GM12892 (cell line): ENCODE data around the gene TP53RK. TPM values are rescaled to one million over a fixed set of nuclear protein-coding genes. Genes with fewer than 3 reads are reported as not detected.
A peak's percentile ranks its signal among the peaks of the same experiment; 100 is the strongest.

Source experiments
- DNase-seq: peaks from one replicate; pipeline ENCODE4 v3.0.0; 2011; ENCODE audit not compliant: insufficient read length
- FAIRE-seq: peaks from 2 replicates; lab custom pipeline; 2011; peaks lifted over from hg19 to GRCh38; lab: Jason Lieb, UNC
- POLR2A ChIP-seq: IDR thresholded peaks from 2 replicates; pipeline ENCODE4 v1.6.1; 2011; ENCODE audit warnings: low read depth, low read length, control low read depth
- POLR2AphosphoS5 ChIP-seq: IDR thresholded peaks from 2 replicates; pipeline ENCODE4 v1.6.1; 2011; ENCODE audit warnings: low read depth, low read length, control low read depth
- TAF1 ChIP-seq: IDR thresholded peaks from 2 replicates; pipeline ENCODE4 v1.6.1; 2011; ENCODE audit warnings: low read depth, mild to moderate bottlenecking, control low read depth, low read length, borderline replicate concordance
- polyA plus RNA-seq: library from polyadenylated mRNA; unstranded; fragments of >200 nt; gene quantifications from one replicate; pipeline ENCODE4 v1.2.1, GENCODE V29; 2012; ENCODE audit warnings: missing spikeins, inconsistent platforms; ENCODE audit not compliant: missing spikeins

Gene TP53RK
- 13.5 TPM for polyA plus RNA-seq

DNA sequence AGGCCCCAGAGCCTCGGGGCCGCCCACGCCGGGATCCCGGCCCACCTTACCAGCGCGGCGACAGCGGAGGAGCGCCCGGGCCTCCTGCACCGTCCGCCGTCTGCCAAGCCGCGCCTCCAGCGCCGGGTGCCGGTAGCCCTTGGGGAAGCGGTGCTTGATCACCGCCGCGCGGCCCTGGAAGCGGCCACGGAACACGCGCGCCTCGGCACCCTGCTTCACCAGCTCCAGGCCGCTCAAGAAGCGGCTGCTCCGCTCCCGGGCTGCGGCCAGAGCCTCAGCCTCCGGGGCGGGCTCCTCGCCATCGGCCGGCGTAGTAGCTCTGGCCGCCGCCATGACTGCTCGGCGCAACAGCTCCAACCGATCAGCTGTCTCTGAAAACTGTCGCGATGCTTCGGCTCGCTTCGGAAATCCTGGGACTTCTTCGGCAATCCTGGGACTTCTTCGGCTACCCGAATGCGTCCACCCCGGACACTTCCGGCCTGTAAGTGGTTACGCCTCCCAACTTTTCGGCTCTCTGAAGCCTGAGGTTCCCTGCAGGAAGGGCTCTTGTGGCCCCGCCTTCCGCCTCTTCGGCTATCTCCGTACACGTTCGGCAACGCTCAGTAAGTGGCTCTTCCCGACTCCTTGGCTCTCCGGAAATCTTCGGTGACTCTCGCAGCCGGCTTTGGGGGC, at the start of gene TP53RK:
Gene TP53RK, minus strand, starts transcription at position 363 of the 672 bp plus-strand sequence. Its CDS starts 30 bp downstream, at position 333.
- FAIRE-seq (peak; percentile 88), DNase-seq (peak; percentile 79)
- TF ChIP-seq TAF1, result peak; percentile 82
- TF ChIP-seq POLR2AphosphoS5, result peak; percentile 42
- peak; percentile 84; the same call in 1 of the 2 replicates for TF ChIP-seq POLR2A

DNA sequence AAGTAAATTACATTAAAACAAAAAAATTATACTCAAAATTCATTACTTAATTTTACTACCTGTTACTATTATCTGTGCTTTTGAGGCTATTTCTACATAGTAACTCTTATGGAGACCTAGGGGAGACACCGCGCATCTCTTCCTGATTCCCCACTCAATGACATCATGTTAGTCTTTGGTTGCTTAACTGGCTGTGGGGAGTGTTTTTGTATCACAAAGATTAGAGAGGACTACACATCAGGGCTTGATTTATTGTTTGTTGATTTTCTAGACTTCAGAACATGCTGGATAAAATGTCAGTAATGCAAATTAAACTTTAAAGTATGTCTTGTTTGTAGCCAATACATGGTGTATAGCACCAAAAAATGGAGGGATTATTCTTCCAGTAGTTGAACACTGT, 46.2 kb upstream of the TP53RK start:
- FAIRE-seq (no peak), DNase-seq (no peak)
- no peak for TF ChIP-seq TAF1
- TF ChIP-seq POLR2AphosphoS5, result no peak
- TF ChIP-seq POLR2A, result no peak

DNA sequence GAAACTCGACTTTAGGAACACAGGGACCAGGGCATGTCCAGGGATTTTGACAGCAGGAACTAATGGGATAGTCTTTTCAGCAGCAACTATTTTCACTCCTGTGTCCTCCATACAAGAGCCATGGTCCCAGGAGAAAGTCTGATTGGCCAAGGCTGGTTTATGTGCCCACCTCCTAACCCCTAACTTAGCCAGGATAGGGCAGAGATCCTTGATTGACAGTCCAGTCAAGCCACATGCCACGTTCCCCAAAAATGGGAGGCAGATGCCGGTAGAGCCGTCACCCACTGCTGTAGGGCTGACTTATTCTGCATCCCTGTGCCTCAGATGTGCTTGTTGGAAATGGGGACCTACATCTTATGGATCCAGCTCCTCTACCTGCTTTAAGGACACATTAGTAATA, 42.5 kb upstream of the TP53RK start:
- DNase-seq, result no peak
- FAIRE-seq, result no peak
- TF ChIP-seq POLR2A (no peak), TAF1 (no peak)

DNA sequence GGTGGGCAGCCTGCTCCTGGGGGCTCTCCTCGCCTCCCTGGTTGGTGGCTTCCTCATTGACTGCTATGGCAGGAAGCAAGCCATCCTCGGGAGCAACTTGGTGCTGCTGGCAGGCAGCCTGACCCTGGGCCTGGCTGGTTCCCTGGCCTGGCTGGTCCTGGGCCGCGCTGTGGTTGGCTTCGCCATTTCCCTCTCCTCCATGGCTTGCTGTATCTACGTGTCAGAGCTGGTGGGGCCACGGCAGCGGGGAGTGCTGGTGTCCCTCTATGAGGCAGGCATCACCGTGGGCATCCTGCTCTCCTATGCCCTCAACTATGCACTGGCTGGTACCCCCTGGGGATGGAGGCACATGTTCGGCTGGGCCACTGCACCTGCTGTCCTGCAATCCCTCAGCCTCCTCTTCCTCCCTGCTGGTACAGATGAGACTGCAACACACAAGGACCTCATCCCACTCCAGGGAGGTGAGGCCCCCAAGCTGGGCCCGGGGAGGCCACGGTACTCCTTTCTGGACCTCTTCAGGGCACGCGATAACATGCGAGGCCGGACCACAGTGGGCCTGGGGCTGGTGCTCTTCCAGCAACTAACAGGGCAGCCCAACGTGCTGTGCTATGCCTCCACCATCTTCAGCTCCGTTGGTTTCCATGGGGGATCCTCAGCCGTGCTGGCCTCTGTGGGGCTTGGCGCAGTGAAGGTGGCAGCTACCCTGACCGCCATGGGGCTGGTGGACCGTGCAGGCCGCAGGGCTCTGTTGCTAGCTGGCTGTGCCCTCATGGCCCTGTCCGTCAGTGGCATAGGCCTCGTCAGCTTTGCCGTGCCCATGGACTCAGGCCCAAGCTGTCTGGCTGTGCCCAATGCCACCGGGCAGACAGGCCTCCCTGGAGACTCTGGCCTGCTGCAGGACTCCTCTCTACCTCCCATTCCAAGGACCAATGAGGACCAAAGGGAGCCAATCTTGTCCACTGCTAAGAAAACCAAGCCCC, 36.2 kb upstream of the TP53RK start:
- DNase-seq, result no peak
- TF ChIP-seq POLR2AphosphoS5, result no peak
- TF ChIP-seq TAF1, result no peak
- no peak for TF ChIP-seq POLR2A
- FAIRE-seq, result no peak

DNA sequence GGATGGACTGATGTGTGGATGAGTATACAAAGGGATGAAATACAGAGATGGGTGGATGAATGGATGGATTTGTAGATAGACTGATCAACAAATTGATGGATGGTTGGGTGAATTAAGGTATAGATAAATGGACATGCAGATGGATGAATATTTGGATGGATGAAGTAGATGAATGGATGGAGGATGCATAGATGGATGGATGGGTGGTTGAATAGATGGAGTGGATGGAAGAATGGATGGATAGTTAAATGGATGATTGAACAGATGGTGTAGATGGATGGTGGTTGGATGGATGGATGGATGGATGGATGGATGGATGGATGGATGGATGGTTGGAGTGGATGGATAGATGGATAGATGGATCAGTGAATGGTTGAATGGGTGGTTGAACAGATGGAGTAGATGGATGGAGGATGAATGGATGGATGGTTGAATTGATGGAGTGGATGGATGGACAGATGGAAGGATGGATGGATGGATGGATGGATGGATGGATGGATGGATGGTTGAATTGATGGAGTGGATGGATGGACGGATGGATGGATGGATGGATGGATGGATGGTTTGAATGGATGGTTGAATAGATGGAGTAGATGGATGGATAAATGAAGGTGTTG, 35.2 kb upstream of the TP53RK start:
- no peak for FAIRE-seq
- TF ChIP-seq POLR2A, result no peak
- TF ChIP-seq POLR2AphosphoS5, result no peak
- TF ChIP-seq TAF1, result no peak
- DNase-seq, result no peak

DNA sequence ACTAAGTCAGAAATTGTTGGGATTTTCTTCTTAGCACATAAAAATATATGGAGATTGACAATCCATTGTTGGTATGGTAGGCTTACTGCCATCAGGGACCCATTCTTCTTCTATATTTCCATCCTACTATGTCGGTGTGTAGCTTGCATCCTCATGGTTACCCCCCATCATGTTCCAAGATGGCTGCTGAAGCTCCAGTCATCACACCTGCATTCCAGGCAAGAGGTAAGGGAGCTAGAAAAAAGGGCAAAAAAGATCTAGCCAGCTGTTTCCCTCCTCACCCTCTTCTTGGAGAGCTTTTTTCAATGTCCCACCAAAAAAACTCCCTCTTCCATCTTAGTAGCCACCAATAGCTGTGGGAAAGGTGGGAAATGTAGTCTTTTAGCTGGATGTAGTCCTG, 33.8 kb upstream of the TP53RK start:
- TF ChIP-seq TAF1, result no peak
- TF ChIP-seq POLR2AphosphoS5, result no peak
- no peak for TF ChIP-seq POLR2A
- FAIRE-seq (no peak), DNase-seq (no peak)

DNA sequence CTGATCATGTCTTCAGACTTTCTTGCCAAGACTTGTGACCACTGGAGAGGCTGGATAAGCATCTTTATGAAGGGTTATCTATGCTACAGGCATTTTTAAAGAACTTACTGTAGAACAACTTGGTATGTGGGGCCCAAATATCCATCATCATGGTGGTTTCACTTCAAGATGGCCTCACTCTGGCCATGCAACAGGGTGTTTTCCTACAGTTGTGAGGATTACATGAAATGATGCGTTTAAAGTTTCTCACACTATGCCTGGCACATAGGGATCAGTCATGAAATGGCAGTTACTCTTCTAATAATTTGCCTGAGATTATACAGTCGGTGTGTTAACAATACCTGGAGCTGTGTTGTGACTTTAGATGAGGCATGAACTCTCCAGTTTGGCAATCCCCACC, 33.2 kb upstream of the TP53RK start:
- TF ChIP-seq TAF1 (no peak), POLR2AphosphoS5 (no peak), POLR2A (no peak)
- DNase-seq (no peak), FAIRE-seq (no peak)

DNA sequence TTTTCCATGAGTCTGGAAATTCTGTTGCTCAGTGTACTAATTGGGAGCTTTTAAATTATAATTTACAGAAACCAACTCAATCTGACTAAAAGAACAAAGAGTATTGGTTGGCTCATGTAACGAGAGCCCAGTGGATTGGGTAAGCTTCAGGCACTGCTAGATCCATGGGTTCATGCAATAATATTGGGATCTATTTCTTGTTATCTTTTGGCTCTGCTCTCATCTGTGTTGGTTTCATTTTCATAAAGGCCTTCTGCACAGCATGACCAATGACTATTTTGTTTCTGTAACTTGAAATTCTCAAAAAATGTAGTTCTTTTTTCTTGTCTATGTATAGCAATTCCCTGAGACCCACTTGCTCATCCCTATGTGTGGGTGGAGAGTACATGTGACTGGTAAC, 32.2 kb upstream of the TP53RK start:
- DNase-seq (no peak), FAIRE-seq (no peak)
- TF ChIP-seq TAF1, result no peak
- TF ChIP-seq POLR2A, result no peak
- TF ChIP-seq POLR2AphosphoS5, result no peak

DNA sequence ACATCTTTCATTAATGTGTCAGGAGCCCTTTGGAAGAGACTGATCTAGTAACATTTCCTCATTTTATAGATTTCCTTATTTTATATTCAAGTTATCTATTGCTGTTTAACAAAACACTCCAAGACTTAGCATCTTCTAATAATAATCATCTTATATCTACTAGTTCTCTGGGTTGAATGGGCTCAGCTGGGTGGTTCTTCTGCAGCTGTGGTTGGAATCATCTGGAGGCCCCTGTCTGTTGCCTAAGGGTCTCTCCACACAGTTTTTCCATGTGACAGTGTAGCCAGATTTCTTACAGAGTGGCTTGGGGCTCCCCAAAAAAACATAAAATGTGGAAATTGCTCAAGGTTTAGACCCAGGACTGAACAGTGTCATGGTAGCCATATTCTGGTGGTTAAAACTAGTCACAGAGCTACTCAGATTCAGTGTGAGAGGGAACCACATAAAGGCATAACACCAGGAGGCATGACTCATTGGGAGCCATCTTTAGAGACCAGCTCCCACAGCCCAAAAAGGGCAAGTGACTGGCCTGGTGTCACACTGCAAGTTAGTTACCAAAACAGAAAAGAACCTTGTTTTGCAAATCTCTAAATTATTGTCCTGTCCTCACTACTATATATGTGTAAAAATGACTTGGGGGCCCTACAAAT, 31.7 kb upstream of the TP53RK start:
- FAIRE-seq (no peak), DNase-seq (no peak)
- TF ChIP-seq POLR2AphosphoS5, result no peak
- no peak for TF ChIP-seq POLR2A
- TF ChIP-seq TAF1, result no peak

DNA sequence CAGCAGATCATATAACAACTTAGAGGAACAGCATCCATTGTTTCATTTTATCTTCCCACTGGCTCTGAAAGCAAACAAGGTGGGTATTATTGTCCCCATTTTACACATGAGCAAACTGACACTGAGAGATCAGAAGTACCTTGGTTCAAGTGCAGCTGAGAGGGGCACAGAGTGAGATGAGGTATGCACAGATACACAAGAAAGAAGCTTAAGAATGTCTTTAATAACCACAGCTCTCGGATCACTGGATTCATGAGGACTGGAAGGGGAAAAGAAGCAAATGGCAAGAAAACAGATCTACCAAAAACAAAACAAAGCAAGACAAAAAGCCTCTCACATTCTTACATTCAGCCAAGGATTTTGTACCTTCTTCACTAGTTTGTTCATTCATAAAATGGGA, 30.8 kb upstream of the TP53RK start:
- no peak for TF ChIP-seq TAF1
- DNase-seq (no peak), FAIRE-seq (no peak)

DNA sequence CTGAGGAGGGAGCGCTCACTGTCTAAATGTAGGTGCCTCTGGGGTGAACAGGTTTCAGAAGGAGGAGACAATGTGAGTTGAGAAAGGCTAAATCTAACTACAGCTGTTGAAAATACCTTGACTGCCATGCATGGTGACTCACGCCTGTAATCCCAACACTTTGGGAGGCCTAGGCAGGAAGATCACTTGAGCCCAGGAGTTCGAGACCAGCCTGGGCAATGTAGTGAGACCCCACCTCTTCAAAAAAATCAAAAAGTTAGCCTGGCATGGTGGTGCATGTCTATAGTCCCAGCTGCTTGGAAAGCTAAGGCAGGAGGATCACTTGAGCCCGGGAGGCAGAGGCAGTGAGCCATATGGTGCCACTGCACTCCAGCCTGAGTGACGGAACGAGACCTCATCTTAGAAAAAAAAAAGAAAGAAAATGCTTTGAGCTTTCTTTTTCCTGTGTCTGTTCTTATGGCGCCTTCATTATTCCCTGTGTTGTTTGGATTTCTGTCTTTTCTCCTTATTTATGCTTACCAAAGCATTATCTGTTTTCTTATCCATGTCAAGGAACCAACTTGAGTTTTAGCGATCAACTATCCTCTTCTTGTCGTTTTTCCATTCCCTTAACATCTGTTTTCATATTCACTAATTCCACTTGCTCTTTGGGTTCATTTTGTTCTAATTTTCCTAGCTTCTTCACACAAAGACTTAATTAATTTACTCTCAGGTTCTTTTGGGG, 28.7 kb upstream of the TP53RK start:
- FAIRE-seq, result no peak
- DNase-seq, result no peak
- TF ChIP-seq POLR2A, result no peak
- no peak for TF ChIP-seq POLR2AphosphoS5
- TF ChIP-seq TAF1, result no peak

DNA sequence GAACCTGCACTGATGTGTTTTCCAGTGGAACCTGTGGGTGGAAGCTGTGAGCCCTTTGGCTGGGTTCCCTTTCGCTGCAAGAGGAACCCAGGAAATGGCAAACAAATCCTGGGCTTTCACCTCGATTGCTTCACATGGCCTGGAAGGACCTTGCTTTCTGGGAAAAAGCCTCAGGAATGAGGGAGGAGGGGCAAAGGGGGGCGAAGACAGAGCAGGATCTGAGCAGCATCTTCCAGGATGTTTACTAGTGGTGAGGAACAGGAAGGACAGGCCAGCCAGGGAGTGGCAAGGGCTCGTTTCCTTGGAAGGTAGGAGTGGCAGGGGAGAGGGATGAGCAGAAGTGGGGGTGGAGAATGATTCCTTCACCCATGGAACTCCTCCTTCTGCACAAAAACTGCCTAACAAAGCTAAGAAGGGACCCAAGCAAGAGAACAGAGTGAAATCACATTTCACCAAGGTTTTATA, 26.1 kb upstream of the TP53RK start:
- no peak for FAIRE-seq
- no peak for TF ChIP-seq POLR2AphosphoS5
- TF ChIP-seq POLR2A, result no peak
- no peak for TF ChIP-seq TAF1
- no peak for DNase-seq
